Effector memory CD4-positive, alpha-beta T cell (primary cell): ENCODE results near the gene BDKRB1.

Source experiments
- DNase-seq, 3 donors: peaks; one replicate each; pipeline ENCODE4 v3.0.0-alpha.2; 2020
- H3K27ac ChIP-seq: 2 replicates; pipeline ENCODE4 v1.7.0; 2013; ENCODE audit warnings: mild to moderate bottlenecking, low read length, moderate library complexity; ENCODE audit not compliant: insufficient read depth, poor library complexity, severe bottlenecking
- H3K27me3 ChIP-seq: replicated peaks from 2 replicates; pipeline ENCODE4 v1.7.0; 2013; ENCODE audit warnings: mild to moderate bottlenecking, low read length; ENCODE audit not compliant: insufficient read depth, control insufficient read depth, poor library complexity, severe bottlenecking
- H3K36me3 ChIP-seq: 2 replicates; pipeline ENCODE4 v1.7.0; 2013; ENCODE audit warnings: mild to moderate bottlenecking, low read length, moderate library complexity; ENCODE audit not compliant: control insufficient read depth, insufficient read depth
- H3K4me1 ChIP-seq: 2 replicates; pipeline ENCODE4 v1.7.0; 2013; ENCODE audit warnings: low read length, mild to moderate bottlenecking; ENCODE audit not compliant: control insufficient read depth, insufficient read depth, poor library complexity, severe bottlenecking
- H3K4me3 ChIP-seq: 2 replicates; pipeline ENCODE4 v1.7.0; 2013; ENCODE audit warnings: low read length, low read depth, mild to moderate bottlenecking; ENCODE audit not compliant: insufficient read depth, poor library complexity, severe bottlenecking
- H3K9me3 ChIP-seq: 2 replicates; pipeline ENCODE4 v1.7.0; 2013; ENCODE audit warnings: mild to moderate bottlenecking, low read length, moderate library complexity; ENCODE audit not compliant: control insufficient read depth

BDKRB1 gene

DNA sequence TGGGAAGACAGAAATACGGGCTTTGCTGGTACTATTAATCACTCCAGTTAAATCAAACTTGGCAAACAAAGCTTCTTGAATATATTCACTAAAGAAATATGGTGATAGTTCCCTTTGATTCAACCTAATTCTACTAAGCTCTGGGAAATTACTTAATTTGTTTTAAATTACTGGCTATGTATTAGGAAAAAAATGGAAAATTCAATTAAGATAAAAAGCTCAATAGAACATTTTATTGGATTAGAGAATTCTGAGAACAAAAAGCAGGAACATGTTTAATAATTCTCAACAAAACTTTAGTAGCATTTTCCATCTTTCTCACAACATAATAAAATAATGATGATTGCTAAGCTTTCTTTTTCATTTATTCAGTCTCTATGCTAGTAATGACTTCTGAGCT lies 30.2 kb downstream of the BDKRB1 start:
- Histone ChIP-seq H3K9me3 (no peaks in the 10 kb centered on the region), H3K4me3 (no peak overlapping the region), H3K27ac (no peak overlapping the region), H3K27me3 (no peaks in the 10 kb centered on the region), H3K36me3 (peaks cover 29% of the 10 kb centered on the region), H3K4me1 (no peaks in the 10 kb centered on the region)
- no peak for DNase-seq

DNA sequence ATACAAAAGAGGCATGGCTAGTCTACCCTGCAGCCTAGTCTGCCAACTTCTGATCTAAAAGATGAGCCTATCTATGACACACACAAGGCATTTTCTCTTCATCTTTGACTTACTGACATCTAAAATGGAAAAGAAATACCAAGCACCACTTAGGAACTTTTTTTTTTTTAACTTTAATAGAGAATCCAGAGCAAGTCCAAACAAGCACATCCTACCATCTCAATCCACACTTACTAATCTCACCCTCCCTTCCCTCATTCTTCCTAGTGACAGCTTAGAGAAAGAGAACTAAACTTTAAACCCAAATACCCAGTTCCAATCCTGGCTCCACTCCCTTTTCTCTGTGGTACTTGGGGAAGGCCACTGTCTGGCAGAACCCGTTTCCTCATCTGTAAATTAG lies 31.8 kb downstream of the BDKRB1 start:
- H3K36me3 ChIP-seq = peaks cover 33% of the 10 kb centered on the region
- DNase-seq = no peak

GRCh38 chr14:96294246-96294645 lies 38.2 kb downstream of the BDKRB1 start:
- no peak for DNase-seq
- no peaks in the 10 kb centered on the region for H3K27me3 ChIP-seq
- H3K27ac ChIP-seq = no peak overlapping the region
- peaks cover 28% of the 10 kb centered on the region for H3K36me3 ChIP-seq
- H3K9me3 ChIP-seq = no peaks in the 10 kb centered on the region
- H3K4me1 ChIP-seq = no peaks in the 10 kb centered on the region
- no peak overlapping the region for H3K4me3 ChIP-seq

More for the DNA sequence above, 31.8 kb downstream of the BDKRB1 start:
- no peaks in the 10 kb centered on the region for H3K9me3 ChIP-seq
- H3K27me3 ChIP-seq = no peaks in the 10 kb centered on the region
- H3K27ac ChIP-seq = no peak overlapping the region
- H3K4me1 ChIP-seq = no peaks in the 10 kb centered on the region
- no peak overlapping the region for H3K4me3 ChIP-seq

GRCh38 chr14:96297000-96297399 lies 41.0 kb downstream of the BDKRB1 start:
- Histone ChIP-seq H3K4me3 (no peak overlapping the region), H3K4me1 (no peaks in the 10 kb centered on the region), H3K9me3 (no peaks in the 10 kb centered on the region), H3K27me3 (no peaks in the 10 kb centered on the region), H3K27ac (no peak overlapping the region), H3K36me3 (peaks cover 24% of the 10 kb centered on the region)
- DNase-seq = no peak

GRCh38 chr14:96297997-96298515 lies 42.0 kb downstream of the BDKRB1 start:
- H3K4me3 ChIP-seq = no peak overlapping the region
- H3K36me3 ChIP-seq = peaks cover 24% of the 10 kb centered on the region
- H3K4me1 ChIP-seq = no peaks in the 10 kb centered on the region
- DNase-seq = no peak
- H3K9me3 ChIP-seq = no peaks in the 10 kb centered on the region
- no peak overlapping the region for H3K27ac ChIP-seq
- H3K27me3 ChIP-seq = no peaks in the 10 kb centered on the region

- no peaks in the 10 kb centered on the region for H3K9me3 ChIP-seq
- no peaks in the 10 kb centered on the region for H3K27me3 ChIP-seq
- no peak overlapping the region for H3K4me3 ChIP-seq
- no peak for DNase-seq
- no peak overlapping the region for H3K27ac ChIP-seq
- peaks cover 24% of the 10 kb centered on the region for H3K36me3 ChIP-seq
- no peaks in the 10 kb centered on the region for H3K4me1 ChIP-seq
Observed at GRCh38 chr14:96299441-96299840, 43.4 kb downstream of the BDKRB1 start.

DNA sequence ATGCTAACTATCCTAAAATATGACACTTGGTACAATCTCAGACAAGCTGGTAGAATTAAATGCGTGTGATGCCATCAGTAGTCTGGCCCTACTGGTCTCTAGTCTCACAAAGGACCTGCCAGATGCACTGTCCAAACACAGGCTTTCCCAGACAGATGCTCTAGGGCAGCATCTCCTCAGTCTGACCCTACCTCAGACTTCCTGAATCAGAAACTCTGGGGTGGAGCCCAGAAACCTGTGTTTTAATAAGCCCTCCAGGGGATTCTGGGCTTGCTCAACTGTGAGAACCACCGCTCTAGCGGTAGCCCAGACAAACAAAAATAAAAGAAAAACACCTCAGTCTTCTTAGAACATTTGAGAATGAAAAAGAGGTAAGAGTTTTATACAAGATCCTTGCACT lies 48.0 kb downstream of the BDKRB1 start:
- Histone ChIP-seq H3K4me1 (no peaks in the 10 kb centered on the region), H3K4me3 (no peak overlapping the region), H3K27me3 (no peaks in the 10 kb centered on the region), H3K27ac (no peak overlapping the region), H3K9me3 (no peaks in the 10 kb centered on the region), H3K36me3 (peaks cover 34% of the 10 kb centered on the region)
- DNase-seq = no peak

- Histone ChIP-seq H3K9me3 (no peaks in the 10 kb centered on the region), H3K4me3 (no peak overlapping the region), H3K4me1 (no peaks in the 10 kb centered on the region), H3K27me3 (no peaks in the 10 kb centered on the region), H3K36me3 (peaks cover 42% of the 10 kb centered on the region), H3K27ac (no peak overlapping the region)
- no peak for DNase-seq
Observed at GRCh38 chr14:96304956-96305355, 48.9 kb downstream of the BDKRB1 start.

DNA sequence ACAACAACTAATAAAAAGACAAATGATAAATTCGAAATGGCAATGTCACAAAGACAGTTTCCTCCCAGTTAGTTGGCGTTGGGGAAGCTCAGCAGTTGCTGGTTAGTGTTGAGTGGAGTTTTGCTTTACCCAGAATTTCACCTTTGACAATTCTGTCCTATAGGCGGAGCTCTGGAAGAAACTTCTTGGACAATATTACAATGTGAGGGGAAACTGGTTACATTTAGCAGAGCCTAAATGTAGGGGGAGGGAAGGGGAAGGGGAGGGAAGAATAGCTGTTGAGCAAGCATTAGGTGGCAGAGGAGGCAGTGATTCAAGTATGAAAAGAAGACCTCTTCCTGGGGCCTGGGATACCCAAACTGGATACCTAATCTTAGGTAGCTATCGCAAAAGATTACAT lies 51.4 kb downstream of the BDKRB1 start:
- no peaks in the 10 kb centered on the region for H3K4me1 ChIP-seq
- no peak overlapping the region for H3K4me3 ChIP-seq
- no peak overlapping the region for H3K27ac ChIP-seq
- DNase-seq = no peak
- no peaks in the 10 kb centered on the region for H3K9me3 ChIP-seq
- H3K36me3 ChIP-seq = peaks cover 39% of the 10 kb centered on the region
- no peaks in the 10 kb centered on the region for H3K27me3 ChIP-seq

- H3K27me3 ChIP-seq = no peaks in the 10 kb centered on the region
Observed at GRCh38 chr14:96309133-96309895, 53.3 kb downstream of the BDKRB1 start.

More at GRCh38 chr14:96309133-96309895, 53.3 kb downstream of the BDKRB1 start:
- Histone ChIP-seq H3K4me3 (no peak overlapping the region), H3K4me1 (no peaks in the 10 kb centered on the region), H3K27ac (no peak overlapping the region), H3K9me3 (no peaks in the 10 kb centered on the region), H3K36me3 (peaks cover 48% of the 10 kb centered on the region)
- no peak for DNase-seq
